Measurements from ENCODE around the gene PACSIN1.

PACSIN1 gene

DNA sequence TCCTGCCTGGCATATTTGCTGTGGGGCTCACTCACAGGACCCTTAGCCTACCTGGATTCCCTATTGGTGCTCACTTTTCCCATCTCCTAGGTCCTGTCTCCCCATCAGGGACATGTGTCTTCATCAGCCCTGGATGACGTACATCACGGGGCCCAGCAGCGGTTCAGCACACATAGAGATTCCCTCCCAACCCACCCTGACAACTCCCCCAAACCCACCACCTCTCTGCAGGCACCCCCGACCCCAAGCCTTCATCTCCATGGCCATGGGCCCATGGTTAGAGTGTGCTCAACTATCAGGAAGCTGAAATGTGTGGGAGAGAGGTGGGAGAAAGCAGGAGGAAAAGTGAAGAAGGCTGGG, 115.7 kb downstream of the PACSIN1 start:
- TF ChIP-seq, protein P1, sequence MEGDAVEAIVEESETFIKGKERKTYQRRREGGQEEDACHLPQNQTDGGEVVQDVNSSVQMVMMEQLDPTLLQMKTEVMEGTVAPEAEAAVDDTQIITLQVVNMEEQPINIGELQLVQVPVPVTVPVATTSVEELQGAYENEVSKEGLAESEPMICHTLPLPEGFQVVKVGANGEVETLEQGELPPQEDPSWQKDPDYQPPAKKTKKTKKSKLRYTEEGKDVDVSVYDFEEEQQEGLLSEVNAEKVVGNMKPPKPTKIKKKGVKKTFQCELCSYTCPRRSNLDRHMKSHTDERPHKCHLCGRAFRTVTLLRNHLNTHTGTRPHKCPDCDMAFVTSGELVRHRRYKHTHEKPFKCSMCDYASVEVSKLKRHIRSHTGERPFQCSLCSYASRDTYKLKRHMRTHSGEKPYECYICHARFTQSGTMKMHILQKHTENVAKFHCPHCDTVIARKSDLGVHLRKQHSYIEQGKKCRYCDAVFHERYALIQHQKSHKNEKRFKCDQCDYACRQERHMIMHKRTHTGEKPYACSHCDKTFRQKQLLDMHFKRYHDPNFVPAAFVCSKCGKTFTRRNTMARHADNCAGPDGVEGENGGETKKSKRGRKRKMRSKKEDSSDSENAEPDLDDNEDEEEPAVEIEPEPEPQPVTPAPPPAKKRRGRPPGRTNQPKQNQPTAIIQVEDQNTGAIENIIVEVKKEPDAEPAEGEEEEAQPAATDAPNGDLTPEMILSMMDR (IDR thresholded peaks at IDR 0.05; ENCODE audit: insufficient read depth, low read depth, low read length, missing control alignments): no peak
- no peak overlapping the region for H3K4me3 ChIP-seq (ENCODE audit: low read length)
- DNase-seq (ENCODE audit: low read depth): no peak

DNA sequence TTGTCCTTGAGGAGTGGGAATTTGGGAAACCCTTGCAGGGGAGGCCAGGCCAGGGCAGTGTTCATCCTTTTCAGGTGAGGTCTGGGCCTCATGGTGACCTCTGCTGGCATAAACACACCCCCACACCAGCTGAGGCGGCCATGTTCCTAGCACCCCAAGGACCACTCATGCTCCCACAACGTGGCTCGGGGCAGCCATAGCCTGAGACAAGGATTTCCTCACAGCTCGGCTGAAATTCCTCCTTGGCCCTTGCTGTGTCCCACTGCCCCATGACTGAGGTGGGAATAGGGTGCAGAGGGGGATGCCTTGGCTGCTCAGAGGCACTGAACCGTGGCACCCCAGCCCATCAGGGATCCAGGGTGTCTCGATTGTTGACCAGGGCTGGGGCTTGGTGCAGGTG, 117.6 kb downstream of the PACSIN1 start:
- no peak overlapping the region for H3K4me3 ChIP-seq (ENCODE audit: low read length)
- TF ChIP-seq, protein P1 (IDR thresholded peaks at IDR 0.05; ENCODE audit: insufficient read depth, low read depth, low read length, missing control alignments): peak; percentile 44
- peak; percentile 20 for DNase-seq (ENCODE audit: low read depth)

DNA sequence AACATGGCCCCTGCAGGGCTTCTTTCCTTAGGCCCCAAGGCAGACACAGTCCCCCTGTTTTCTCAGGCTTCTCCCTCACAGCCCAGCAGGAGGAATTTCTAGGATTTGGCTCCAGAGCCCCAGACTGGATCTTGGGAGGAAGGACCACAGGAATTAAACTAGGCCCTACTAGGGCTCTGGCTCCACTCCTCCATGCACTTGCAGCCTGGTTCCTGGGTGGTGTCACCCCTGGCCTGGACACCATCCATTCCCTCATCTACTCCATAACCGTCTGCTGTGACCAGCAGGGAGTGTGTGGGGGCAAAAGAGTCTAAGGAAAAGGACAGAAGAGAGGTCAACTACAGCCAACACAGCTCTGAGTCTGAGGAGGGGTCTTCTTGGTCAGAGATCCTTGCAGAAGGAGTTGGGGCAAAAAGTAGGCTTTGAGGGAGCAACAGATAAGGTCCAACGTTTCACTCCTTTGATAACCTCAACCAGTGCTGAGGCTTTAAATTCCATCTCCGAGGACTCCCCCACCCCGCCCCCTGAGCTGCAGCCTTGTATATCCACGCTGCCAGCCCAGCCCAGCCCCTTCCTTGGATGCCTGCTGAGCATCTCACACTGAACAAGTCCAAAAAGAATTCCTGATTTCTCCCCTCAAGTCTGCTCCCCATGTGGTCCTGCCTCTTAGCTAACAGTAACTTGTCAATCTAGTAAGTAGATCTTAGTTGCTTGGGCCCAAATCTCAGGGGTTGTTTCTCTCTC, 118.2 kb downstream of the PACSIN1 start:
- TF ChIP-seq, protein P1 (IDR thresholded peaks at IDR 0.05; ENCODE audit: insufficient read depth, low read depth, low read length, missing control alignments): no peak
- no peak overlapping the region for H3K4me3 ChIP-seq (ENCODE audit: low read length)
- DNase-seq (ENCODE audit: low read depth): no peak

DNA sequence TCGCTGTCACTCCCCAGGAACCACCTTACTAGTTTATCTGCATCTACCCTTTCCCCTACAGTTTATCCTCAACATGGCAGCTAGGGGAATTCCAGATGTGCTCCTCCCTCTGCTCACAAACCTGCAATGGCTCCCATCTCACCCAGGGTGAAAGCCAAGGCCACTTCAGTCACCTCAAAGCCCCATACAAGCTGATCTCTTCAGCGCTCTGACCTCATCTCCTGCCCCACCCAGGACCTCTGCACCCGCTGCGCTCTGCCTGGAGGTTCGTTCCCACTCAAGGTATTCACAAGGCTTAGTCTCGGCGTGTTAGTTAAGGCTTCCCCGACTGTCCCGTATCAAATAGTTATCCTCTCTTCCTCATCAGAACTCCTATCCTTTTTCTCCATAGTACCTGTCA, 118.8 kb downstream of the PACSIN1 start:
- no peak for DNase-seq (ENCODE audit: low read depth)
- no peak overlapping the region for H3K4me3 ChIP-seq (ENCODE audit: low read length)
- TF ChIP-seq, protein P1 (IDR thresholded peaks at IDR 0.05; ENCODE audit: insufficient read depth, low read depth, low read length, missing control alignments): no peak
